Skeletal muscle tissue (tissue), 4 donors: ENCODE measurements around the gene ZNF516. TPM values are rescaled to one million over a fixed set of nuclear protein-coding genes. Genes with fewer than 3 reads are reported as not detected.

Experiments
- H3K27ac ChIP-seq: one replicate; pipeline ENCODE4 v1.7.0; 2013; ENCODE audit warnings: mild to moderate bottlenecking, low read depth, low read length, inconsistent platforms
- H3K27me3 ChIP-seq, 3 donors: one replicate each; pipeline ENCODE4 v1.7.0; 2013; ENCODE audit warnings: low read length in 3 of 3; ENCODE audit not compliant: control insufficient read depth in 3 of 3, insufficient read depth in 3 of 3
- H3K36me3 ChIP-seq, 3 donors: one replicate each; pipeline ENCODE4 v1.7.0; 2013; ENCODE audit warnings: low read length in 3 of 3; ENCODE audit not compliant: control insufficient read depth in 3 of 3, insufficient read depth in 3 of 3
- H3K4me1 ChIP-seq, 3 donors: one replicate each; pipeline ENCODE4 v1.7.0; 2013; ENCODE audit warnings: low read length in 3 of 3, mild to moderate bottlenecking in 3 of 3; ENCODE audit not compliant: control insufficient read depth in 3 of 3, insufficient read depth in 3 of 3
- H3K4me3 ChIP-seq, 3 donors: one replicate each; pipeline ENCODE4 v1.7.0; 2013; ENCODE audit warnings: low read length in 3 of 3
- H3K9ac ChIP-seq, 3 donors: one replicate each; pipeline ENCODE4 v1.7.0; 2013; ENCODE audit warnings: low read length in 3 of 3, mild to moderate bottlenecking in 3 of 3, moderate library complexity in 2 of 3, low read depth in 1 of 3
- H3K9me3 ChIP-seq, 3 donors: one replicate each; pipeline ENCODE4 v1.7.0; 2013; ENCODE audit warnings: low read length in 3 of 3; ENCODE audit not compliant: control insufficient read depth in 3 of 3
- total RNA-seq: library from RNA; depleted of rRNA; stranded (reverse); fragments of >200 nt; gene quantifications from one replicate; pipeline ENCODE4 v1.2.3, GENCODE V29; 2014
- donor health status: Osteomylitis.

ZNF516 gene
- total RNA-seq, 1 donor from 2014 or later = 33.9 TPM

DNA sequence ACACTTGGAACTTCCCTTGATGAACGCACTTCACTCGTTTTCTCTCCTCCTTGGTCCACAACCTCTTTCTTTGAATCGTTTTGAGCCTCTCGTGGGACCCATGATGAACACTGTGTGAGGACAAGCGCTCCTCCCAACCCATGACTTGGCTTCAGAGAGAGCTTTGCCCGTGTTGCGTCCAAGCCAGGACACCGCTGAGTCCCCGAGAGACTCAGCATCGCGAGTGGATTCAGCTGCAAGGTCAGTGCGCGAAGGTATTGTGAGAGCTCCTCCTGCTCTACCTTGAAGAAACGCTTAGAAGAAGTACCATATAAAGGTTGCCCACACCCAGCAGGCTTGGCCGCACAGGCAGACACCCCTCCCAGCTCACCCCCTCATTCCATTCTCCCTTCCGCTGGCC is 58.7 kb downstream of the ZNF516 start:
- Histone ChIP-seq H3K27me3 (no peaks in the 10 kb centered on the region), H3K9ac (no peak overlapping the region), H3K4me3 (no peak overlapping the region), H3K36me3 (peaks cover 23 to 38% (median 29%) of the 10 kb centered on the region in 3 donors), H3K27ac (no peak overlapping the region), H3K4me1 (peaks cover 0 to 13% (median 3%) of the 10 kb centered on the region in 3 donors), H3K9me3 (no peaks in the 10 kb centered on the region)

DNA sequence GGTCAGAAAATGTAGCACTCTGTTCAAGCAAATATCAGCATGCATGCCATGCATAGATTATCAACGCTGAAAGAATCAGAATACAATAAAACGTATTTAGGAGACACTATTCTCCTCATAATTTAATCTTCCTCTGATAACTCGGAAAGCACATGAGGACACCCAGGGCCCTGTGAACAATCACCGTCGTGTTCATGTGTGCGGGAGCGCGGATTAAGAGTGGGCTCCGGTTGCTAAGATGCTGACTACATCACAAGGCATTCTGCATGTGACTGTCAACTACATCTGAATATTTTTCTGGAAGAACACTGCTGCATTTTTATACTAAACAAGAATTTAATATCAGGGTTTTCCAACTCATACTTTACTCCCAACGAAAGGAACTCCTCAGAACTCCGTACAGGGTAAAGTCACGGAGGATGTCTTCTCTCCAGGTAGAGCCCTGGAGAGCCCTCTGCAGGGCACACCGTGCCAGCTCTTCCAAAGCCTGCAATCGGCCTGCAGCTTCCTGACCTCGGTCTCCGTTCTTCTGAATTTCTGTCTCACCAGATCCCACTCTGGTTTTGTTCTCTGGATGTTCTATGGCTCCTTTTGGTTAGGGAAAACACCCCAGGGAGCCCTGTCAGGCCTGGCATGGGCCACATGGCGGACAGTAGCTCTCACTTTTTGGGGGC is 59.6 kb downstream of the ZNF516 start:
- Histone ChIP-seq H3K36me3 (peaks cover 19 to 29% (median 21%) of the 10 kb centered on the region in 3 donors), H3K9ac (no peak overlapping the region), H3K4me3 (no peak overlapping the region), H3K27ac (no peak overlapping the region), H3K9me3 (no peaks in the 10 kb centered on the region), H3K4me1 (peaks cover 0 to 13% (median 3%) of the 10 kb centered on the region in 3 donors), H3K27me3 (no peaks in the 10 kb centered on the region)

DNA sequence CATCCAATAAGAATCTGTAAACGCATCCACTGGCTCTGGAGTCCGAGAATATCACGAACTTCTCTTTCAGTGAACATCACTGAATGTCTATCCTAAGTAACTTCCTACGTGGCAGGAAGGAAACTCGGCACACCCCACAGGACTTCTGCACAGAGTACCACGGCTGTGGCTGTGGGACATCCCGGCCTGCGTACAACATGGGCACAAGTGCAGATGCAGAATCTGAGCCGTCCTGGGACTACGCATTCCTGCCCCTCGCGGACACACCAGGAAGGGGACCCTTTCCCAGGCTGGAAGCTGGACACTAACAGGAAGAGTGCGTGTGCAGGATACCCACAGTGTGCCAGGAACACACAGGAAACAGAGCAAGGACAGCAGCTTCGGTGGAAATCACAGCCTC is 60.6 kb downstream of the ZNF516 start:
- Histone ChIP-seq H3K36me3 (peaks cover 15 to 29% (median 20%) of the 10 kb centered on the region in 3 donors), H3K4me3 (no peak overlapping the region), H3K9me3 (no peaks in the 10 kb centered on the region), H3K27me3 (no peaks in the 10 kb centered on the region), H3K4me1 (peaks cover 6 to 18% (median 8%) of the 10 kb centered on the region in 3 donors), H3K27ac (no peak overlapping the region), H3K9ac (no peak overlapping the region)

DNA sequence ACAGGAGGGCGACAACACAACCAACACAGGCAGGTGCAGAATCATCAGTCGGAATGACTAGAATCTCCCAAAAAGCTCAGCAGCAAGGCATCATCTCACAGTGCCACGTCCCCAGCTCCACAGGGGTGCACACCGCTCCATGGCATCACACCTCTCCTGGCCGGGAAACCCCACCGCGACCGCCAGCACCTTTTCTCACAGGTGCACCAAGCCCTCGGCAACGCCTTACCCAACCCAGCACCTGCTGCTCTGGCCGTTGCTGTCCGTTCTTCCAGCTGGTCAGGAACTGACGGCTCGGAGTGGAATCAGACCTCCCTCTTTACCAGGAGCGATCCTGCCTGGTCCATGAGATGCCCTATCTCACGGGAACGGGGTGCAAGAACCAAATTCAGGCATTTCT is 61.3 kb downstream of the ZNF516 start:
- Histone ChIP-seq H3K27me3 (no peaks in the 10 kb centered on the region), H3K36me3 (peaks cover 15 to 29% (median 20%) of the 10 kb centered on the region in 3 donors), H3K4me3 (no peak overlapping the region), H3K9me3 (no peaks in the 10 kb centered on the region), H3K9ac (no peak overlapping the region), H3K27ac (no peak overlapping the region), H3K4me1 (peaks cover 12 to 25% (median 15%) of the 10 kb centered on the region in 3 donors)

DNA sequence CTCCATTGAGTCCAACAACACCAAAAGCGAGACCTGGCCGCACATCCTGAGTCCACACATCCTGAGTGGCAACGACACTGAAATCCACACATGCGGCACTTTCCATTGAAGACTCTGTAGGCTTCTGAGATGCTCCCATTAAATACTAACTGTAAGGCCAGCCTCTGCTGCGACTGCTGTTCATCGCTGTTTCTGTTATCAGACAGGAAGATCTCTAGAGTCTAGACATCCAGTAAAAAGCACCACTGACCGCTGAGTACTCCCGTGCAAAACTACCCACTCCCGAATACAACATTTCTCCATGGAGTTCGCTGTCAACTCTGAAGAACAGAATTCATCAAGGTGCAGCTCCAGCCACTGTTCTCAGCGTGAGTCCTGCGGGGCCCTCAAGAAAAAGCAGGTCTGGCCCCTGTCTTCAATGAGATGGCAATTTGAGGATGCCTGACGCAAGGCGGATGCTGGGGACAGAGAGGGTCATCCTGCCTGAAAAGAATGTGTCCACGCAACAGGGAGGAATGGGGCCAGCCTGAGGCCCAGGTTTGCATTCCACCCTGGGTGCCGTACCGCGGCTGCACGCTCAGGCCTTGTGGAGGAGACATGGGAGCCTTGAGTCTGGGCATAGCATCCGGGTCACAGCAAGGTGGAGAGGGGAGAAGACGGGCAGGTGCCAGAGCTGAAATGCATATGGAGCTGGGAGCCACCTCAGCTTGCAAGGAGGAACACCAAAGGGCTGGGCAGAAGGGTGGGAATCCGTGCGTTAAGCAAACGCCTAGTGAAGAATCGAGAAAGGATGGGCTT is 61.9 kb downstream of the ZNF516 start:
- Histone ChIP-seq H3K4me1 (peaks cover 17 to 30% (median 19%) of the 10 kb centered on the region in 3 donors), H3K9me3 (no peaks in the 10 kb centered on the region), H3K9ac (no peak overlapping the region), H3K27ac (no peak overlapping the region), H3K27me3 (no peaks in the 10 kb centered on the region), H3K4me3 (no peak overlapping the region), H3K36me3 (peaks cover 15 to 29% (median 20%) of the 10 kb centered on the region in 3 donors)

DNA sequence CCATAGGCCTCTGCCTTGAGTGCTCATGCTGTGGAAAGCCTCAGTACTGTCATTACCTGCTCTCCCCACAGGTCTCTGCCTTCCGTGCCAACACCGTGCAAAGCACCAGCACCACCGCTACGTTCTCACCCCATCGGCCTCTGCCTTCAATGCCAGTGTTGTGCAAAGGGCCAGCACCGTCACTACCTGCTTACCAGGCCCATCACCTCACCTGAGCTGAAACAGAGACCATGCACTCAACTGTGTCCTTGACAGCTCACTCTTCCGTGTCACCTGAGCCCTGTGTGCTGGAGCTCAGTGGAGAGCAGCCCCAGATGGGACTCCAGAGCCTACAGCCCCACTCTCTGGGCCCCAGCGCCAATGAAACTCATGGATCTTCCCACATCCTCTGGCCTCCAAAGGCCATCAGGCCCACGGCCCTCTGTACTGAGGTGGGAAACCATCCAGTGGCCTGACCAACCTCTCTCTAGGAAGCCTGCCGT is 62.7 kb downstream of the ZNF516 start:
- Histone ChIP-seq H3K4me1 (peaks cover 17 to 30% (median 19%) of the 10 kb centered on the region in 3 donors), H3K4me3 (no peak overlapping the region), H3K27me3 (no peaks in the 10 kb centered on the region), H3K9me3 (no peaks in the 10 kb centered on the region), H3K36me3 (peaks cover 15 to 29% (median 17%) of the 10 kb centered on the region in 3 donors), H3K27ac (no peak overlapping the region), H3K9ac (no peak overlapping the region)

DNA sequence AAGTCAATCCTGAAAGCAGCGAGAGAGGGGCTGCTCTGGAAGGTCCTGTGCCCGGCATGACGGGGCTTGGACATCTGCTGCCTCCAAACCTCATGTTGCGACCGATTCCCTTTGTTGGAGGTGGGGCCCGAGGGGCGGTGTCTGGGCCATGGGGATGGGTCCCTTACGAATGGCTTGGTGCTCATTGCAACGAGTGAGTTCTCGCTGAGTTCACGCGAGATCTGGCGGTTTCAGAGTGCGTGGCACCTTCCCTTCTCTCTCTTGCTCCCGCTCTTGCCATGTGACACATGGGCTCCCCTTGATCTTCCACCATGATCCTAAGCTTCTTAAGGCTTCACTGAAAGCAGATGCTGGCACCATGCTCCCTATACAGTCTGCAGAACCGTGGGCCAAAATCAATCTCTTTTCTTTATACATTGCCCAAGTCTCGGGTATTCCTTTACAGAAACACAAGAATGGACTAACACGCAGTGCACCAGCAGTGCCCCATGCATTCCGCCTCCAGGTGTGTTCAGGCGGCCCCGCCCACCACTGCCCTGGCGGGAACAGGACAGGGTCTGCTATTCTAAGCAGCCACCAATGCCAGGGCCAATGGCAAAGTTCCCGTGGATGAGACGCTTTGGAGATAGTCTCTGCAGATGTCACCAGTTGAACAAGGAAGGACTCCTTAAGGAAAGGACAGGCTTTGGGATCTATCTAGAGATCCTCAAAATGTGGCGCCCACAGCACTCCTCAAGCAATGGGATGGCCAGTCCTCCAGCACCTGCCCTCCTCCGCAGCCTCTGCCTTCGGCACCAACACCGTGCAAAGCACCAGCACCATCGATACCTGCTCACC is 63.4 kb downstream of the ZNF516 start:
- Histone ChIP-seq H3K27ac (no peak overlapping the region), H3K27me3 (no peaks in the 10 kb centered on the region), H3K4me3 (no peak overlapping the region), H3K9ac (no peak overlapping the region), H3K36me3 (peaks cover 10 to 27% (median 14%) of the 10 kb centered on the region in 3 donors), H3K9me3 (no peaks in the 10 kb centered on the region), H3K4me1 (peaks cover 17 to 26% (median 19%) of the 10 kb centered on the region in 3 donors)

DNA sequence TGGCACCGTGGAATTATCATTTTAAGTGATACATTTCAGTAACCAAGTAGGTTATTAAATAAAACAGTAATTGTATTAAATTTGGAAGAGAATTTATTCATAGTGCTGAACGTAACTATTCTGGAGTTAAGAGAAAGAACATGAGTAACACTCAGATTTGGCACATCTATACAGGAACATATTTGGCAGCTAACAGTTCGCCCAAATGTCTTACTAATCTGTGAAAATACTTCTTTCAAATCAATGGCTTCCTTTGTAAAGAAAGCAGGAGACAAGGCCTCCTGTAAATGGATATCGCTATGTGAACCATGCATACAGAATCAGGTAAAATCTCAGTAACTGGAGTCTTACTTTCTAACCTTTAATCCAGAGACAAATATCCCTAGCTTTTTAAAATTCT is 64.4 kb downstream of the ZNF516 start:
- H3K4me1 ChIP-seq = peaks cover 17 to 24% (median 19%) of the 10 kb centered on the region in 3 donors
- no peak overlapping the region for H3K4me3 ChIP-seq
- H3K27ac ChIP-seq = no peak overlapping the region
- H3K9me3 ChIP-seq = no peaks in the 10 kb centered on the region
- H3K9ac ChIP-seq = no peak overlapping the region
- H3K36me3 ChIP-seq = peaks cover 10 to 22% (median 12%) of the 10 kb centered on the region in 3 donors
- no peaks in the 10 kb centered on the region for H3K27me3 ChIP-seq

DNA sequence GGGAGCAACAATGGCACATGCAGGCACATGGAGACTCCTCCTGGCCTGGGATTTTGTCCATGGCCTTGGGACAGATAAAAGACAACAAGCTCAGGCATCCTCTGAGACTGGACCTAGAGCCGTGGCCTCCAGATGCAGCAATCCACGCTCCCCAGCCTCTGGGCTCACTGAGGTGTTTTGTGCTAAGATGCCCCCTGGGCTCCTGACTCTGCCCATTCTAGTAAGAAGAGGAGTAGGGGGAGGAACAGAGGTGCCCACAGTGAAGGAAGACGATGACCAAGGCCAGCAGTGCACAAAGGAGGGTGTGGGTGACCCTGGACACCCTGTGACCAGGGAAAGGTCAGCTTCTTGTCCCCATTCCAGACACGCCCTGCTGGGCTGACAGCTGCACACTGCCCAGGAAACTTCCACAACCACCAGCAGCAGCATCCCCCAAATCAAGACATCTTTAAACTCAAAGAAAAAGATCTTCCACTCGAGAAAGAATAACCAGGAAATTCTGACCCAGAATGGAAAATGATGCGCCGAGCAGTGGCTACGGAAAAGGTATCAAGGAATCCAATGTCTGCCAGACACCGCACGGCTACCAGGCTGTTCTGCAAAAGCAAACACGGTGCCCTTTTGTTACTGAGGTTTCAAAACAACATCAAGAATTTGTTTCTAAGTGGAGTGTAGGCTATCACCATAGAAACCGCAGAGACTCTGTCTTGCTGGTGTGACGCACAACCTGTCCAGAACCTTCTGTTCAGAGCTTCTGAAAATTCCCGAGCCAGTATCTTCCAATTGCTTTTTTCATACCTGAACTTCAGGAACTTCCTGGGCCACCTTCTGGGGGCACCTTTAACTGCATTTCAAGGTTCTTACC is 65.5 kb downstream of the ZNF516 start:
- no peaks in the 10 kb centered on the region for H3K27me3 ChIP-seq
- no peak overlapping the region for H3K9ac ChIP-seq
- H3K9me3 ChIP-seq = no peaks in the 10 kb centered on the region
- peaks cover 17 to 29% (median 17%) of the 10 kb centered on the region in 3 donors for H3K4me1 ChIP-seq
- H3K36me3 ChIP-seq = peaks cover 10 to 22% (median 12%) of the 10 kb centered on the region in 3 donors
- H3K4me3 ChIP-seq = peak overlapping the region in 1 of 3 donors; percentile 13
- H3K27ac ChIP-seq = no peak overlapping the region
